Measurements from ENCODE around the gene GRID1. TPM values are rescaled to one million over a fixed set of nuclear protein-coding genes. Genes with fewer than 3 reads are reported as not detected.

Gene GRID1
- total RNA-seq, 1 experiment from 2014 or later, result 5.6 TPM

DNA sequence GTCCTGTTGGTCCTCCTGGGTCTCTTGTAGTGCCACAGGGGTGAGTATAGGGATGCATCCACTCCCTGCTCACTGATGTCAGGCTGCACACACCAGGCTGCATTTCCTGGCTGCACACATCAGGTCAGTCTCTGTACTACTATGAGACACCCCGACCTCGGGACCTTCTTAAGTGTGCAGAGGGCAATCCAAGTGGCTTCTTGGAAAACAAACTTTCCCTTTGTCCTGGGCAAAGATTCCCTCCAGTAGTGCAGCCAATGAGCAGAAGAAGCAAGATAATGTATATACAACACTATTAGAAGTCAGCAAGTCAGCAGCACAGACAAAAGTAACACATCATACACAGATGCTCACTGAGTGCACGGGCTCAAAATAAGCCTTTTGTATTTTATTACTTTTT lies 493.5 kb downstream of the GRID1 start (continued):
- TF ChIP-seq, protein P1, sequence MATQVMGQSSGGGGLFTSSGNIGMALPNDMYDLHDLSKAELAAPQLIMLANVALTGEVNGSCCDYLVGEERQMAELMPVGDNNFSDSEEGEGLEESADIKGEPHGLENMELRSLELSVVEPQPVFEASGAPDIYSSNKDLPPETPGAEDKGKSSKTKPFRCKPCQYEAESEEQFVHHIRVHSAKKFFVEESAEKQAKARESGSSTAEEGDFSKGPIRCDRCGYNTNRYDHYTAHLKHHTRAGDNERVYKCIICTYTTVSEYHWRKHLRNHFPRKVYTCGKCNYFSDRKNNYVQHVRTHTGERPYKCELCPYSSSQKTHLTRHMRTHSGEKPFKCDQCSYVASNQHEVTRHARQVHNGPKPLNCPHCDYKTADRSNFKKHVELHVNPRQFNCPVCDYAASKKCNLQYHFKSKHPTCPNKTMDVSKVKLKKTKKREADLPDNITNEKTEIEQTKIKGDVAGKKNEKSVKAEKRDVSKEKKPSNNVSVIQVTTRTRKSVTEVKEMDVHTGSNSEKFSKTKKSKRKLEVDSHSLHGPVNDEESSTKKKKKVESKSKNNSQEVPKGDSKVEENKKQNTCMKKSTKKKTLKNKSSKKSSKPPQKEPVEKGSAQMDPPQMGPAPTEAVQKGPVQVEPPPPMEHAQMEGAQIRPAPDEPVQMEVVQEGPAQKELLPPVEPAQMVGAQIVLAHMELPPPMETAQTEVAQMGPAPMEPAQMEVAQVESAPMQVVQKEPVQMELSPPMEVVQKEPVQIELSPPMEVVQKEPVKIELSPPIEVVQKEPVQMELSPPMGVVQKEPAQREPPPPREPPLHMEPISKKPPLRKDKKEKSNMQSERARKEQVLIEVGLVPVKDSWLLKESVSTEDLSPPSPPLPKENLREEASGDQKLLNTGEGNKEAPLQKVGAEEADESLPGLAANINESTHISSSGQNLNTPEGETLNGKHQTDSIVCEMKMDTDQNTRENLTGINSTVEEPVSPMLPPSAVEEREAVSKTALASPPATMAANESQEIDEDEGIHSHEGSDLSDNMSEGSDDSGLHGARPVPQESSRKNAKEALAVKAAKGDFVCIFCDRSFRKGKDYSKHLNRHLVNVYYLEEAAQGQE (IDR thresholded peaks at IDR 0.05; ENCODE audit: low read depth), result no peak
- TF ChIP-seq EZH2phosphoT487 (IDR thresholded peaks at IDR 0.05; ENCODE audit: borderline replicate concordance) (no peak), RAD21 (IDR thresholded peaks at IDR 0.05; ENCODE audit: low read depth) (no peak)

DNA sequence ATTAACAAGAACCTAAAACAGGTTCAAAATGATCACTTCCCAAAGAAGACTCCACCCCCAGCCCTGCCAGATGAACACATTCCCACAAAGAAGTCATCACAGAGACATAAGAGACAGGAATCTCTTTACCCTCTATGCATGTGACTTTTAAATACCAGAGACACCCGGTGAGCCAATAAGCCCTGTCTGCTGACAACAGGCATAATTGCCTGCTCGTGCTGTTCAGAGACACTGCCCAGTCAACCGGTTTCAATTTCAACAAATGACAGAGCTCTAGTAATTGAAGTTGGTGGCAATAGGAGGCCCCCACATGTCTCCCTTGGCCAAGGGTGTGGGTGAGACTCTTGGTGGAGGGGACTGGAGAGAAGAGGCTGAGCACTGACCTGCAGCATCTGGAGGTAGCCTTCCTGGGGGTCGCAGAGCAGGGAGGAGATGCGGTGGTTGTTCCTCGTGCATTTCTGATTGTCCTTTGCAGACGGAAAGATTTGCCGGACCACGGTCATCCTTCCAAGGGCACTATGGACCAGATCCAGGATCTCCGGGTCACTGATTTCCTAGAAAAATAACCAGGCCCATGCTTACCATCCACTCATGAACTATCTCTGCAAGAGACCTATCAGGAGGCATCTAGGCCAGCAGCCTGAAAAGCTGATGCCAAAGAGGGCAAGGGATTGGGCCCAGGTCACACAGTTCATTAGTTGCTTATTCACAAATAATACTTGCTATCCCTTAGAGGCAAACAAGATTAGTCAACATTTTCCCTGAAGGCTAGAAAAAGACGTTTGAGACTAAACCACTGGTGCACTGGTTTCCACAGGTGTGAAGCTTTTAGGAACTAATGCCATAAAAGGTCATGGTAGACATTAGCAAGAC lies 497.7 kb downstream of the GRID1 start:
- no peak overlapping the region for H2AFZ ChIP-seq (ENCODE audit: low read depth, low read length, poor library complexity, severe bottlenecking)
- ATAC-seq (no peak), DNase-seq (ENCODE audit: low read depth, low spot score) (no peak)
- ChIA-PET POLR2A (no interaction called here), CTCF (no interaction called here), RAD21 (ENCODE audit: low non-redundant PET in 1 of 2, low total read pairs in 2 of 2, uncharacterized antibody in 2 of 2, unreplicated experiment in 2 of 2) (no interaction called here)
- no peaks in the 10 kb centered on the region for H3K9me2 ChIP-seq (ENCODE audit: insufficient read depth)
- H3K79me2 ChIP-seq (ENCODE audit: insufficient read depth, low read length), result no peaks in the 10 kb centered on the region
- intact Hi-C loops (cut with micrococcal nuclease), result no loop called here
- no peaks in the 10 kb centered on the region for H4K20me1 ChIP-seq (ENCODE audit: insufficient read depth)
- H3K9ac ChIP-seq (ENCODE audit: low read length), result no peak overlapping the region
- H3K4me2 ChIP-seq (ENCODE audit: low read length), result no peak overlapping the region
- H3K27ac ChIP-seq (ENCODE audit: low read depth, low read length), result no peak overlapping the region
- H3K4me3 ChIP-seq (replicated peaks in 1 of 2; ENCODE audit: low read depth in 1 of 2, low read length in 2 of 2), result no peak overlapping the region
- no peaks in the 10 kb centered on the region for H3K4me1 ChIP-seq (ENCODE audit: control insufficient read depth in 1 of 2, insufficient read depth in 2 of 2, low read length in 2 of 2)
- no peaks in the 10 kb centered on the region for H3K36me3 ChIP-seq (ENCODE audit: control insufficient read depth in 1 of 2, insufficient read depth in 2 of 2, low read length in 2 of 2)
- no peaks in the 10 kb centered on the region for H3K27me3 ChIP-seq (ENCODE audit: insufficient read depth, low read length)
- TF ChIP-seq FOSL1 (IDR thresholded peaks at IDR 0.05; ENCODE audit: low read depth) (no peak), POLR2A (IDR thresholded peaks at IDR 0.05; ENCODE audit: borderline replicate concordance, extremely low read depth, insufficient read depth, insufficient read length) (no peak)
- no peaks in the 10 kb centered on the region for H3K9me3 ChIP-seq (ENCODE audit: control insufficient read depth in 1 of 2, insufficient read depth in 1 of 2, low read depth in 1 of 2, low read length in 2 of 2)
- no TSS peak for BruUV-seq (replicated peaks)

Measured in HCT116 (cell line).